HG03159 (cell line): ENCODE data around the gene PPA1.
"Not testable (repeated sequence)": the region's sequence is repeated elsewhere in the genome, so short reads cannot be mapped to it uniquely, and the experiment has no call there.

Source experiments
- ATAC-seq: cut with Tn5 transposase; IDR thresholded peaks from one replicate; pipeline ENCODE4 v1.9.1; 2021; ENCODE audit warnings: mild to moderate bottlenecking, moderate library complexity; ENCODE audit not compliant: unreplicated experiment

PPA1 gene

GRCh38 chr10:70175516-70175915, 57.7 kb downstream of the PPA1 start:
- ATAC-seq: no peak

- ATAC-seq: no peak
Observed at GRCh38 chr10:70174058-70174741, 59.0 kb downstream of the PPA1 start.

GRCh38 chr10:70169649-70170364, 63.4 kb downstream of the PPA1 start:
- peak; percentile 27 for ATAC-seq

GRCh38 chr10:70169011-70169410, 64.2 kb downstream of the PPA1 start:
- no peak for ATAC-seq

GRCh38 chr10:70167246-70167645, 66.0 kb downstream of the PPA1 start:
- no peak for ATAC-seq

GRCh38 chr10:70166394-70166793, 66.8 kb downstream of the PPA1 start:
- no peak for ATAC-seq

- no peak for ATAC-seq
Observed at GRCh38 chr10:70164163-70164562, 69.1 kb downstream of the PPA1 start.

GRCh38 chr10:70163448-70163847, 69.8 kb downstream of the PPA1 start:
- no peak for ATAC-seq

- ATAC-seq: peak; percentile 79
Observed at GRCh38 chr10:70162892-70163201, 70.4 kb downstream of the PPA1 start.

GRCh38 chr10:70162151-70162891, 70.9 kb downstream of the PPA1 start:
- ATAC-seq: peak; percentile 42

GRCh38 chr10:70160798-70161197, 72.4 kb downstream of the PPA1 start:
- ATAC-seq: no peak

- not testable (repeated sequence) for ATAC-seq
Observed at GRCh38 chr10:70159366-70159765, 73.9 kb downstream of the PPA1 start.

GRCh38 chr10:70158113-70158512, 75.1 kb downstream of the PPA1 start:
- ATAC-seq: no peak

GRCh38 chr10:70155255-70155838, 77.9 kb downstream of the PPA1 start:
- no peak for ATAC-seq
